GM12865 (cell line): Measurements from ENCODE around the gene CFH.

Source experiments
- DNase-seq: peaks from one replicate; pipeline ENCODE4 v3.0.0; 2010; ENCODE audit warnings: low read depth
- H3K4me3 ChIP-seq: 2 replicates; pipeline ENCODE4 v1.5.1; 2011; ENCODE audit warnings: mild to moderate bottlenecking, low read depth, low read length, control low read depth
- TF ChIP-seq, protein P1 (sequence below): IDR thresholded peaks from 2 replicates; pipeline ENCODE4 v1.5.1; 2011; ENCODE audit warnings: low read length, control low read depth, low read depth, inconsistent platforms; ENCODE audit not compliant: insufficient read depth; ENCODE audit errors: missing control alignments

CFH gene

DNA sequence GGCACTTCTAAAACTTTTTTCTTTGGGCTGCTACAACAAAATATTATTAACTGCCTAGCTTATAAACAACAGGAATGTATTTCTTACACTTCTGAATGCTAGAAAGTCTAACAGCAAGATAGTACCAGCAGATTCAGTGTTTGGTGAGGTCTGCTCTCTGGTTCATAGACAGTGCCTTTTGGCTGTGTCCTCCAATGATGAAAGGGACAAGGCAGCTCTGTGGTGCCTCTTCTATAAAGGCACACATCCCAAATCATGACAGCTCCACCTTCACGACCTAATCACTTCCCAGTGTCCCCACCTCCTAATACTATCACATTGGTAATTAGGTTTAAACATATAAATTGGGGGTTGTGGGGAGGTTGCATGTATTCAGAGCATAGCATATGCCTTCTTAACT, 9.5 kb downstream of the CFH start:
- TF ChIP-seq, protein P1, sequence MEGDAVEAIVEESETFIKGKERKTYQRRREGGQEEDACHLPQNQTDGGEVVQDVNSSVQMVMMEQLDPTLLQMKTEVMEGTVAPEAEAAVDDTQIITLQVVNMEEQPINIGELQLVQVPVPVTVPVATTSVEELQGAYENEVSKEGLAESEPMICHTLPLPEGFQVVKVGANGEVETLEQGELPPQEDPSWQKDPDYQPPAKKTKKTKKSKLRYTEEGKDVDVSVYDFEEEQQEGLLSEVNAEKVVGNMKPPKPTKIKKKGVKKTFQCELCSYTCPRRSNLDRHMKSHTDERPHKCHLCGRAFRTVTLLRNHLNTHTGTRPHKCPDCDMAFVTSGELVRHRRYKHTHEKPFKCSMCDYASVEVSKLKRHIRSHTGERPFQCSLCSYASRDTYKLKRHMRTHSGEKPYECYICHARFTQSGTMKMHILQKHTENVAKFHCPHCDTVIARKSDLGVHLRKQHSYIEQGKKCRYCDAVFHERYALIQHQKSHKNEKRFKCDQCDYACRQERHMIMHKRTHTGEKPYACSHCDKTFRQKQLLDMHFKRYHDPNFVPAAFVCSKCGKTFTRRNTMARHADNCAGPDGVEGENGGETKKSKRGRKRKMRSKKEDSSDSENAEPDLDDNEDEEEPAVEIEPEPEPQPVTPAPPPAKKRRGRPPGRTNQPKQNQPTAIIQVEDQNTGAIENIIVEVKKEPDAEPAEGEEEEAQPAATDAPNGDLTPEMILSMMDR, result no peak
- DNase-seq, result no peak
- no peak overlapping the region for H3K4me3 ChIP-seq

DNA sequence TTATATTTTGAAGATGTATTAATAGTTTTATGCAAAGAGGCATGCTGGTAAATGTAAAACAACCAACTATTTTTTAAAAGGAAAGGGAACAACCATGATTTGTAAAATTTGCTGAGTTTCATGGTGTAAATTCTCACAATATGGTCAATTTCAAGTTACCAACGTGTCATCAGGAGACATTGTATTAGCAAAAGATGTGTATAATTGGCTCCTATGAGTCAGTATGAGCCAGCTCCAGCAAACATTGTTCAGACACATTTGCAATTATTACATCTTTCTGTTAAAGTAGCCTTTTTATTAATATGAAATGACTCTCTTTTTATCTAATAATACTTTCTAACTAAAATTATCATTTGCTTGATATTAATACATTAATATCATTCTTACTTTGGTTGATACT, 15.3 kb downstream of the CFH start:
- TF ChIP-seq, protein P1, result no peak
- H3K4me3 ChIP-seq, result no peak overlapping the region
- DNase-seq, result no peak

- DNase-seq, result no peak
- no peak overlapping the region for H3K4me3 ChIP-seq
- TF ChIP-seq, protein P1, result no peak
Measured at GRCh38 chr1:196669051-196669450, 17.2 kb downstream of the CFH start.

DNA sequence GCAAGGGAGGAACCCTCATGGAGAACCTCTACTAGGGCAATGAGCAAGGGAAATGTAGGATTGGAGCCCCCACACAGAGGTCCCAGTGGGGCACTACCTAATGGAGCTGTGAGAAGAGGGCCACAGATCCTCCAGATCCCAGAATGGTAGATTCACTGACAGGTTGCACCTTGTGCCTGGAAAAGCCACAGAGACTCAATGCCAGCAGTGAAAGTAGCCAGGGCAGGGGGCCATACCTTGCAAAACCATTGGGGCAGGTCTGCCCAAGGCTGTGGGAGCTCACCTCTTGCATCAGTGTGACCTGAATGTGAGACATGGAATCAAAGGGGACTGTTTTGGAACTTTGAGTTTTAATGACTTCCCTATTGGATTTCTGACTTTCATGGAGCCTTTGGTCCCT, 17.9 kb downstream of the CFH start:
- DNase-seq, result no peak
- TF ChIP-seq, protein P1, result no peak
- H3K4me3 ChIP-seq, result no peak overlapping the region

GRCh38 chr1:196674908-196675307, 23.1 kb downstream of the CFH start:
- TF ChIP-seq, protein P1, result no peak
- DNase-seq, result no peak

DNA sequence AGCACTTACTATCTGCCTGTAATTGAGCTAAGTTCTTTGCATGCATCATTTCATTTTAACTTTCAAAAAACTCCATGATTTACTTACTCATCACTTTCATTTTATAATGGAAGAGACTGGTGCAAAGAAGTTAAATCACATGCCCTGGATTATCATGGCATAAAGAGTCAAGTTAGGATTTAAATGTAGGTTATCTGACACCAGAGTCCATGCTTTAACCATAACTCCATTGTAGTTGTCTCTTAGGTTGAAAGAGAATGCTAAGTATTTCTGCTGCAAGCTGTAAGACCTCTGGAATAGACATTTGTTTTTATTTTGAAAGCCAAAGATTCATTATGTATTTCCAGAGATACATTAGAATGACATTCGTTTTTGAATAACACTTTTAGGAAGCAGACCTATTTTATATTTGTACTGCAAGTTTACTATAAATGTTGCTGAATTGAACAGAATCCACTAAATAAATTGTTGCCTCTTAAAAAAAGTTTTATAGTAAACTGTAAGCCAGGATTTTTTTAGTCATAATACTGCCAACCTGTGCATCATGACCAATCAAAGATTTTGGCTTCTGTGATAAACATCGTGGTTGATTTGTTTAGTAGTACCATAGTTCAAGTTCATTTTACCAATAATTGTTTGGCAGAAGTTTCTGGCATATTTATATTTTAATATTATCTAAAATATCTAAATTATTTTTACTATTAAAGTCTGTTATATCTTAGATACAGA, 26.1 kb downstream of the CFH start:
- DNase-seq, result no peak
- no peak overlapping the region for H3K4me3 ChIP-seq
- TF ChIP-seq, protein P1, result no peak

More at GRCh38 chr1:196674908-196675307, 23.1 kb downstream of the CFH start:
- H3K4me3 ChIP-seq, result no peak overlapping the region

GRCh38 chr1:196678510-196678884, 26.7 kb downstream of the CFH start:
- no peak for DNase-seq
- no peak overlapping the region for H3K4me3 ChIP-seq
- TF ChIP-seq, protein P1, result no peak
